Kidney (tissue), 14 donors: Measurements from ENCODE around the gene DKKL1. TPM values are rescaled to one million over a fixed set of nuclear protein-coding genes. Genes with fewer than 3 reads are reported as not detected.

Experiments used
- DNase-seq, 5 donors: peaks; one replicate each; pipeline ENCODE4 v3.0.0-alpha.2; 2013 to 2020
- FAIRE-seq: peaks from 2 replicates; lab custom pipeline; 2012; peaks lifted over from hg19 to GRCh38; lab: Jason Lieb, UNC
- H3K27ac ChIP-seq, 2 donors: one replicate each; pipeline ENCODE4 v1.7.0; 2013; ENCODE audit warnings: low read depth in 2 of 2, low read length in 2 of 2, inconsistent platforms in 1 of 2
- H3K27me3 ChIP-seq: one replicate; pipeline ENCODE4 v1.7.1; 2013; ENCODE audit warnings: low read length, inconsistent platforms; ENCODE audit not compliant: control insufficient read depth, insufficient read depth
- H3K36me3 ChIP-seq, 3 donors: one replicate each; pipeline versions ENCODE4 v1.7.0 to v1.7.1; 2013; ENCODE audit warnings: low read length in 3 of 3, control low read depth in 1 of 3, inconsistent platforms in 1 of 3; ENCODE audit not compliant: insufficient read depth in 3 of 3, control insufficient read depth in 2 of 3
- H3K4me1 ChIP-seq, 3 donors: one replicate each; pipeline versions ENCODE4 v1.7.0 to v1.7.1; 2013; ENCODE audit warnings: low read length in 3 of 3, inconsistent platforms in 1 of 3, low read depth in 1 of 3; ENCODE audit not compliant: control insufficient read depth in 2 of 3, insufficient read depth in 2 of 3
- H3K4me3 ChIP-seq, 3 donors: one replicate each; pipeline versions ENCODE4 v1.7.0 to v1.8.1; 2013; ENCODE audit warnings: low read length in 3 of 3, control low read depth in 1 of 3, inconsistent platforms in 1 of 3
- H3K9ac ChIP-seq, 3 donors: one replicate each; pipeline versions ENCODE4 v1.7.0 to v1.7.1; 2013; ENCODE audit warnings: low read length in 3 of 3, control low read depth in 1 of 3, inconsistent platforms in 1 of 3
- H3K9me3 ChIP-seq, 3 donors: one replicate each; pipeline versions ENCODE4 v1.7.0 to v1.7.1; 2013; ENCODE audit warnings: low read length in 3 of 3, control low read depth in 1 of 3, inconsistent platforms in 1 of 3; ENCODE audit not compliant: control insufficient read depth in 2 of 3, insufficient read depth in 1 of 3
- CTCF ChIP-seq: IDR thresholded peaks from 3 replicates; pipeline ENCODE4 v1.5.1; 2012; ENCODE audit warnings: mild to moderate bottlenecking, moderate library complexity, borderline replicate concordance; ENCODE audit not compliant: insufficient read depth; ENCODE audit errors: extremely low read depth
- intact Hi-C: fragments of 100-400 bp; cut with DNase I; formaldehyde crosslinking; loops from one replicate; pipeline ENCODE4 v1.11.1; 2022
- polyA plus RNA-seq: library from polyadenylated mRNA; stranded (reverse); fragments of 350-450 nt; fragmentation: Illumina TruSeq; extraction: RNeasy Lipid Tissue Mini Kit (QIAGEN cat#74804); gene quantifications from one replicate; pipeline ENCODE4 v1.2.3, GENCODE V29; 2014; ENCODE audit warnings: low read depth, low replicate concordance; ENCODE audit not compliant: insufficient read depth
- total RNA-seq: library from RNA; stranded (reverse); fragmentation: NEBNext Ultra II Directional; extraction: Animal tissue kit (Norgen Biotek cat#: 25700); gene quantifications from one replicate; pipeline ENCODE4 v1.2.1, GENCODE V29; 2021
- donor health status: control.
- donor health status: control.
- donor health status: control.
- donor health status: control.
- donor health status: control.
- donor health status: DM: yes; HTN: yes; CAD: no.
- donor health status: Normal renal cell carcinoma (clear cell type).

Gene DKKL1
- total and polyA plus RNA-seq, 2 donors from 2014 or later: 0.57 to 0.95 TPM

DNA sequence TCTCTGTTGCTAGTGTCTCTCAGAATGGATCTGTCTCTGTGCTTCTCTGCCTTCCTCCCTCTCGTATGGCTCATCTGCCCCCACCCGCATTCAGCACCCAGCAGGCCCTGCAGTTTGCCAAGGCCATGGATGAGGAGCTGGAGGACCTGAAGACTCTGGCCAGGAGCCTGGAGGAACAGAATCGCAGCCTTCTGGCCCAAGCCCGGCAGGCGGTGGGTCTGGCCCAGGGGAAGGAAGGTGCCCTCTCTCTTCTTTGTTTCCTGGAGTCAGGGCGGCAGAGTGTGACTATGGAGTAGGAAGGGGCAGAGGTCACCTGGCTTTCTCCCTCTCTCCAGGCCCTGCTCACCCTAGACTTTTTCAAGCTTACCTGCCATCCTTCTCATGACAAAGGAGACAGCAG lies 35.3 kb downstream of the DKKL1 start:
- FAIRE-seq: no peak
- Histone ChIP-seq H3K4me1 (no peaks in the 10 kb centered on the region), H3K36me3 (no peaks in the 10 kb centered on the region), H3K27ac (no peak overlapping the region), H3K27me3 (no peaks in the 10 kb centered on the region), H3K4me3 (no peak overlapping the region), H3K9me3 (no peaks in the 10 kb centered on the region), H3K9ac (no peak overlapping the region)
- intact Hi-C loops: loop anchor here (10.0 kb wide), 1 partner anchor 46 kb away; the partner anchor contains the start of gene SLC17A7
- no peak for TF ChIP-seq CTCF
- DNase-seq: no peak

GRCh38 chr19:49400029-49400428 lies 36.4 kb downstream of the DKKL1 start:
- Histone ChIP-seq H3K9me3 (no peaks in the 10 kb centered on the region), H3K36me3 (no peaks in the 10 kb centered on the region), H3K4me1 (no peaks in the 10 kb centered on the region), H3K27ac (no peak overlapping the region), H3K27me3 (no peaks in the 10 kb centered on the region), H3K9ac (no peak overlapping the region), H3K4me3 (no peak overlapping the region)
- TF ChIP-seq CTCF: no peak
- no peak for FAIRE-seq
- DNase-seq: peak in 1 of 5 donors; percentile 18
- intact Hi-C loops: no loop called here

DNA sequence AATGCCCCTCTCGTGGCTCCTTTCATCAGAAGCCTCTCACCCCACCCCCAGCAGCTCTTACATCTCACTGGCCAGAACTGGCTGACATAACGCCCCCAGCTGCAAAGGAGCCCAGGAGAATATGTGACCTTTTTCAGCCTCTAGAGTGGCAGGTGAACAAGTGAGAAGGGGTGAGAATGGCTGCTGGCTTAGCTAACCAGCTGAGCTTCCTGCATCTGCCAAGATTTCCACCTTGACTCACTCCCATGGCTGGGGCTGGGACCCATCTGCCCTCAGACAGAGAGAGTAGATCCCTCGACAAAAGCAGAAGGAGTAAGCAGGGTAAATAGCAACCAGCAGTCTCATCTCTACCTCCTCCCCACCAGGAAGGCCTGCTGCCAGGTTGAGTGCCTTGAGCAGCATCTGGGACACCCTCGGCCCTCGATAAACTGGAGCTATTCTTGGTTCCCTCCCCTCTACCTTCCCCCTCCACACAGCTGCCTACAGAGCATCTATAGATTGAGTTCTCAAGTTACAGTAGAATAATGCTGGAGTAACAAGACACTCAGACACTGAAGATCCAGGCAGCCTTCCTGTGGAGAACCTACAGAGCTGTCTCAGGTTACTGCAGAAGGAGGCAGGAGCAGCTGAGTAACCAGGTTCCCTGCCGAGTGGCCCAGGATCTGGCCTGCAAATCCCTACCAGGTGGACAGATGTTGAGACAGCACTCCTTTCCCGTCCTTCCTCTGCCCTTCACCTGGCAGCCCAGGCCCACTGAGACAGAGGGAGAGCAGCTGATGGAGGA lies 39.9 kb downstream of the DKKL1 start:
- Histone ChIP-seq H3K9me3 (no peaks in the 10 kb centered on the region), H3K27me3 (no peaks in the 10 kb centered on the region), H3K36me3 (no peaks in the 10 kb centered on the region), H3K4me3 (no peak overlapping the region), H3K27ac (no peak overlapping the region), H3K4me1 (no peaks in the 10 kb centered on the region), H3K9ac (no peak overlapping the region)
- intact Hi-C loops: no loop called here
- peak in 3 of 5 donors; percentile 73 to 90 (median 74) for DNase-seq
- FAIRE-seq: no peak
- TF ChIP-seq CTCF: no peak
